HT1080 (cell line): ENCODE results near the gene NEMP1. TPM values are rescaled to one million over a fixed set of nuclear protein-coding genes. Genes with fewer than 3 reads are reported as not detected.
A peak's percentile ranks its signal among the peaks of the same experiment; 100 is the strongest.
"Not testable (repeated sequence)": the region's sequence is repeated elsewhere in the genome, so short reads cannot be mapped to it uniquely, and the experiment has no call there.

Experiments used
- DNase-seq: peaks from one replicate; pipeline ENCODE4 v3.0.0-alpha.2; 2015; ENCODE audit warnings: low read depth
- total RNA-seq: library from RNA; depleted of rRNA; stranded (reverse); fragments of >200 nt; shearing (Covaris generic); gene quantifications from 2 replicates; pipeline ENCODE4 v1.2.3, GENCODE V29; 2014

The NEMP1 gene
- total RNA-seq, 1 experiment from 2014 or later = 23.3 TPM

DNA sequence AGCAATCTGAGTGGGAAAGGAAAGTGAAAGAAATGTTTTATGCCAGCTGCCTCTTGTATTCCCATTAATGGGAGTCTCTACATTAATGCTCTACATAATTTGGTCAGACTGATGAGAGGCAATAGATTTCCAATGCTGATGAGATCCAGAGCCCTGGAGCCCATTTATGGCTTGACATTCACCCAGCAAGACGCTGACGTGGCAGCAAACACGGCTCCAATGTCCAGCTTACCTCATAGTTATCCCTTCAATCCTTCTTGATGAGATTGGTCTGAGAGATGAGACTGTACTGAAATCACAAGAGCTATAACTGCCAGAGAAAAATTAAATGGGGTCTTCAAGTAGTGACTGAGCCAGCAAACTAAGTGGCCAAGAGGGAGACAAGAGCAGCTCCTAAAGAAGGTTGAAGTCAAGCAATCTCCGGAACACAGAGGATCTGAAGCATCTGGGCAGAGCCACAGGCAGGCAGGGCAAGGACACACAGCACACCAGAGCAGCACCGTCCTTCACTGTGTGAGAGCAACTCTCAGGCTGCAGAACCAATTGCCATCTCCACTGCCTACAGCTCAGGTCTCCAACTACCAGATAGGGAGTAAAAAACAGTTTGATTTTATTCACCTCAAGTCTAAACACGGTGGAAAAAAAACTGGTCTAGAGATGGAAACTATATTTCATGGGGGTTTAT, 21.4 kb downstream of the NEMP1 start:
- DNase-seq = no peak

DNA sequence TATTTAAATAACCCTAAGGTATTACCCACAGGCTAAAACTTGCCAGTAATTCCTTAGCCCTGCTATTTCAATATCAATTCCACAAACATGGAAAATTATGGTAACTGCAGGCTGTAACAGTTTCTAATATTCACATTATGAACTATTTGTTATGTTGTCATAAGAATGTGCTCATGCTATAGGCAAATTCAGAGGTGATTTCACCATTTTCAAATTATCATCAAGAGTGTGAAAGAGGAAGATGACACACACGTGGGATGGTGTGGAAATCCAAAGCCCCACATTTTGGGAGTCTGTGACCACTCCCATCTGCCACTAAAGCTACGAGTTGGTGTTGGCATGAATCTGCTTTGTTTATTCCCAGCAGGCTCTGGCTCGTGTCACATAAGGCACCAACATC, 22.8 kb downstream of the NEMP1 start:
- no peak for DNase-seq

DNA sequence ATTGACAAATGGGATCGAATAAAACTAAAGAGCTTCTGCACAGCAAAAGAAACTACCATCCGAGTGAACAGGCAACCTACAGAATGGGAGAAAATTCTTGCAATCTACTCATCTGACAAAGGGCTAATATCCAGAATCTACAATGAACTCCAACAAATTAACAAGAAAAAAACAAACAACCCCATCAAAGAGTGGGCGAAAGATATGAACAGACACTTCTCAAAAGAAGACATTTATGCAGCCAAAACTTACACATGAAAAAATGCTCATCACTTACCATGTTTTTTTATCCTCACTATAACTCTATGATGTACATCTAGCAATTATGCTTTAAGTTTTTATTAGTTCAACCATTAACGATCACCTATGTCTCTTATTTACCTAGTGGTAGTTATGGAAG, 24.7 kb downstream of the NEMP1 start:
- DNase-seq = not testable (repeated sequence)

DNA sequence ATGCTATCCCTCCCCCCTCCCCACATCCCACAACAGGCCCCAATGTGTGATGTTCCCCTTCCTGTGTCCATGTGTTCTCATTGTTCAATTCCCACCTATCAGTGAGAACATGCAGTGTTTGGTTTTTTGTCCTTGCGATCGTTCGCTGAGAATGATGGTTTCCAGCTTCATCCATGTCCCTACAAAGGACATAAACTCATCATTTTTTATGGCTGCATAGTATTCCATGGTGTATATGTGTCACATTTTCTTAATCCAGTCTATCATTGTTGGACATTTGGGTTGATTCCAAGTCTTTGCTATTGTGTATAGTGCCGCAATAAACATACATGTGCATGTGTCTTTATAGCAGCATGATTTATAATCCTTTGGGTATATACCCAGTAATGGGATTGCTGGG, 25.4 kb downstream of the NEMP1 start:
- DNase-seq = not testable (repeated sequence)

DNA sequence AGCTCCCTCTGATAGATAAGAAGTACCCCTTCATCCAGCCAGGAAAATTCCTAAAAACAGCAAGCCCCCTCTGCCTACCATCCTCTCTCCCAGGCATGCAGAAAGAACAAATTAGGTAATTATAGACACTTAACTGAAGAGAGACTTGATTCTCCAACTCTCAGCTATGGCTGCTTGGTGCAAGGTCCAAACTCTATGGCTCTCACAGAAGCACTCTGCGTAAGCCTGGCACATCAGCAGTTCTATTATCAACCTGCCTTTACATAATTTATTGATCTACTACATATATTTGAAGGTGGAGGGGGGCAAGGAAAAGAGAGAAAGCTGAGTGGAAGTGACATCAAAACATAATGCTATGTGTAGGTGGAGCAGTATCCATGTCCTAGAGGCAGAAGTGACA, 27.6 kb downstream of the NEMP1 start:
- DNase-seq = no peak

DNA sequence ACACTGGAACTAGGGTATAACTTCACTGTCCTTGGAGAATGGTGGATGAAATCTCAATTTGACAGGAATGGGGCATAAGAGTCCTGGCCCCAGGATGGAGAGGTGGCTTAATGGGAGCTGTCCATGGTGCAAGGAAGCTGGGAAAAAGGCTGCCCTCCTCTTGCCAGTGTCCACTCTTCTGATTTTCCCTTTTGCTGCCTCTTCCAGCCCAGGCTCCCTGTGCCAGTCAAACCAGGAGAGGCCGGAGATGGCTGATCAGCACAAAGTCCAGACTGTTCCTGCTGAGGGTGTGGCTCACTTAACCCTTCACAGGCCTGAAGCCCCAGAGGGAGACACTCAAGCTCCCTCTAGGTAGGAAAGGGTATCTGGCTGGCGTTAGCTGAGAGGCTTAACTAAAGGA, 28.7 kb downstream of the NEMP1 start, which contains the start of gene MYO1A:
TSS of gene MYO1A (minus strand) at position 240 of the 400 bp plus-strand sequence. CDS start 1,806 bp downstream, outside the sequence.
- no peak for DNase-seq

DNA sequence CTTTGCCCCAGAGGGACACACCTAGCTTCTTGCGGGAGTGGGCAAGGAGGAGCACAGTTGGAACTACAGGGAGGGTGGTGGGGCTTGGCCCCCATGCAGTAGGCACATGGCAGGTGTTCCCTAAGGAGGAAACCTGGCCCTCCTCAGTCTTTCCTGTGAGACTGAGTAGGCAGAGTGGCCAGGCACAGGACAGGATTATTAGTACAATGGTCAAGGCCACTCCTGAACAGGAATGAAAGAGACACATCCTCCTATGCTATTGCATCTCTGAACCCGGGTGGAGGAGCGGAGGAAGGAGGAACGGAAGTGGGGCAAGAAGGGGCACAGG, 29.5 kb downstream of the NEMP1 start:
- no peak for DNase-seq

DNA sequence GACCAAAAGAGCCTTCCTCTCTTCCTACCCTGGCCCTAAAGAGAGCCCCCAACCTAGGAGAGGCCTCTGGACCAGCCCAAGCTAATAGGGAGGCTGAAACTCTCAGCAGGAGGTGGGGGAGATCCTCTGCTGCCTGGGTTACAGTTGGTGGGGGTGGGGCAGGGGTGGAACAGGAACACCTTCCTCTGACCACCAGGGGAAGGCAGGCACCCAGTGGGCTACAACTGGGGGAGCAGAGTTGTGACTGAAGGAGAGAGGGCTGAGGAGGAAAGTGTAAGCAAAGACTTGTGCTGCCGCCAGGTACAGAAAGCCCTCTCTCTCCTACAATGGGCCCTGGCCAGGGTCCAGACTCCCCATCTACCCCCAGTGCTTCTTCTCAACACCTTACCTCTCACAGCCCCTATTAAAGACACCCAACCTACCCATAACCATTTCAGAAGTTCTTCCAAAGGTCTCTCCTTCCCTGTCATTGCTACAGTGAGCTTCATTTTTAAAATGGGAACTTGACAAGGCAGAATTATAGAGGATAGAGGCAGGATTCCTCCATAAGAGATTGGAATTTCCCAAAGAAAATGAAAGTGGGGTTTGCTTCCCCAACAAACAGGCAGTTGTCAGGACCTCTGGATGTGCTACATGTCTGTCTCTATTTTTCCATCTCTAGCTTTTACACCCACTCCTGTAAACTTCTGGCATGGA, 30.0 kb downstream of the NEMP1 start:
- no peak for DNase-seq

DNA sequence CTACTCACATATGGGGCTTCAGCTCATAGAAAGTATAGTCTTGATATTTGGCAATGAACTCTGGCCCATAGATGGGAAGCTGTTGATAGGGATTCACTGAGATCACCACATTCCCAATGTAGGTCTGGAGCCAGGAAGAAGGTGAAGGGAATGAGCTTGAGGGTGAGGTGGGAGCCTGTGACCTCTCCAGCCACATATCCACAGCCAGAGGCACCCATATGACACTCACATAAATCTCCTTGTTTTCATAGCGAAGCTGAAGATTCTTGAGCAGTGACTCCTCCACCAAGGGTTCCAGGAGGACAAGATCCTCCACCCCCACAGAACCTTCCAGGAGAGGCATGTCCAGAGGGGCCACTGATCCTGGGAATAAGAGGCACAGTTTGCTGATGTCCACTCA, 30.6 kb downstream of the NEMP1 start:
- no peak for DNase-seq

DNA sequence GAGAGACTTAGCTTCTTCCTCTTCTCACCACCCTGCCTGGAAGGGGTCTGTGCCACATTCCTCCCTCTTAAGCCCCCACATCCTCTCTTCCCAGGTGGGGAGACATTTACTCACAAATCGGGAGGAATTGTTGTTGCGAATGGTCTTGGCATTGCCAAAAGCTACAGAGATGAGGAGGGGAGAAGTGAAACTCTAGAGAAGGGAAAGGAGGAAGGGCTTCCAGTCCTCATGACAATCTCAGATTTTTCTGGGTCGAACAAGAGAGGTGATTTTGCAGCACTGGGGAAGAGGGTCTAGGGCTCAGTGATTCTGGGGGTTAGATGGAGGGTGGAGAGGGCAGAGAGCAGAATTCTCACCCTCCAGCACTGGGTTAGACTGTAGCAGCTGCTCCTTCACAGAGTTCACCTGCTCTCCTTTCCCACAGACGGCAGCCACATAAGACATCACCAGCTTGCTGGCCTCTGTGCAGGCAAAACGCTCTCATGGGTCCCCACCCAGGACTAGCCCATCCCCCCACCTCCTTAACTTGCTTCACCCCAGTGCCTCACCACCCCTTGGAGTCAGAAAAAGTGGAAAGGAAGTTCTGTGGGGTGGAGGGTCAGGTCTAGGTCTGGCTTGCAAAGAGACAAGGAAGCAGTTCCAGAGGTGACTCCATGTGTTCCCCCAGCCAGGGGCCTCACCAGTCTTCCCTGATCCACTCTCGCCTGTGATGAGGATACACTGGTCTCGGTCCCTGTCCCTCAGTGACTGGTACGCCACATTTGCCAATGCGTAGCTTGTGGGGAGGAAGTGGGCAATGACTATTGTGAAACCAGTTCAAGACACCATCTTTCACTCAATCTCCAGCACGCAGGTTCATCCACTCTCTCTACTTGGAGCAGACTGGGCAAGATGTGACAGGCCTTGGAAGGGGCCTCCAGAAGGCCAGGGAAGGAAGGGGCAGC, 31.4 kb downstream of the NEMP1 start:
- no peak for DNase-seq

DNA sequence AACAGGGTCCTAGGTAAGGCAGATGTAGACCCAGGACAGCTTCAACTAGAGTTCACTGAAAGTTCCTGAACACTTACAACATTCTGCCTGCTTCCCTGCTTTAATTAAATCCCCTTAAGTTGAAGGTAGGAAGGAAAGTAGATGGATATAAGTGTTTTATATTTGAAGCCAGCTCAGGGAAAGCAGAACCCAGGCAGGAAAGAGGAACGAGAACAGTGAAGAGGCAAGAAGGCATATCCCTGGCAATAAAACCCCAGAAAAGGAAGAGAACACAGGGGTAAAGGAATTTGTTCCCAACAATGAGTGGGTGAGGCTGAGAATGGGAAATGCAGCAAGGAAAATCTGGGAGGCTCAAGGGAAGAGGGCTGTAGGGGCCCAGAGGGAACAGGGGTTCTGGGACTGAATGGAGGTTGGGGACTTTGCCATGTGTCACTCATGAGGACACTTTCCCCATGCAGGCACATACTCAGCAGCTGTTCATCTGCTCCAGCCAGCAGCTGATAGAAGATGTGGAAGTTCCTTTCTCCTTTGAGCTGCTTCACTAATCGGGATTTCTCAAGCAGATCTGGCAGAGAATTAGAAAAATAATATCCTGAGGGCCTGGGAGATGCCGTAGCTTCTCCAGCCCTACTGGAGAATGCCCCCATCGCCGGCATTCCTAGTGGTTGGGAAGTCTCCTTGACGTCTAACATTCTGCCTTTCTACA, 32.4 kb downstream of the NEMP1 start:
- no peak for DNase-seq

DNA sequence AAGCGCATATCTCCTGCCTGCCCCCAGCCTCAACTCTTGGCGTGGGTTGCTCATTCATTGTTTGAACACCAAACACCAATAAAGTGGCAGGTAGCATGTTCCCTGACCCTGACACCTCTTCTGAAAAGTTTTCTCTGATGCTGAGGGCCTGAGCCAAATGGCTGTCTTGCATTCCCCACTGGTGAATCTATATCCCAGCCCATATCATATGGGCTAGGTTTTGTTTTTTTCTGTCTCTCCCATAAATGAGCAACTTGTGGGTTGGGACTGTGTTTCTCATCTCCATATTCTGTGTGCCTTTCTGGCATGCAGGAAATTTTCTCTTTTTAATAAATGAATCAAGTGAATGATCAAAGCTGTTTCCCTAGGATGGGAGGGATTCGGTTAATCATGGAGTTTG, 33.7 kb downstream of the NEMP1 start:
- no peak for DNase-seq

DNA sequence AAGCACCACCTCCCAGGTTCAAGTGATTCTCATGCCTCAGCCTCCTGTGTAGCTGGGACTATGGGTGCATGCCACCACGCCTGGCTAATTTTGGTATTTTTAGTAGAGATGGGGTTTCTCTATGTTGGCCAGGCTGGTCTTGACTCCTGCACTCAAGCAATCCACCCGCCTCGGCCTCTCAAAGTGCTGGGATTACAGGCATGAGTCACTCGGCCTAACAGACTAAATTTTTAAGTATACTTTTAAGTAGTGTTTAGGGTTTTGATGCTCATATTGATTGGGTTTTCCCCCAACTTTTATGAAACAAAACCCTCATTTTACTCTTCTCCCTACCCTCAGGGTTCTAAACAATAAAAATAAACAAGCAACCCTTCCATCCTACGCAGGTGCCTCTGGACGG, 34.1 kb downstream of the NEMP1 start:
- DNase-seq = no peak

DNA sequence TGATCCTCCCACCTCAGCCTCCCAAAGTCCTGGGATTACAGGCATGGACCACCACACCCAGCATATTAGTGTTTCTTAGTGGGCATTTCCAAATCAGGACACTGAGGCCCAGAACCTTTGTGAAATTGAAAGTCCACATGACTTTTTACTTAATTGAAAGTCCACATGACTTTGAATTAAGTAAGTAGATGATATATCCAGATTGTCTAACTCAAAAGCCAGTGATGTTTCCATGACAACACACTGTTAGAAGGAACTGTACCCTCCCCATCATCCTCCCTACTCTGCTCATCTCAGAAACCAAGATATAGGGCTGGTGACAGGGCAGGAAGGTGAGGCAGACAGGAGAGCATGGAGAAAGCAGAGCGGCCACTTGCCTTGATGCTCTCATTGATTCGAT, 35.9 kb downstream of the NEMP1 start:
- DNase-seq = no peak

DNA sequence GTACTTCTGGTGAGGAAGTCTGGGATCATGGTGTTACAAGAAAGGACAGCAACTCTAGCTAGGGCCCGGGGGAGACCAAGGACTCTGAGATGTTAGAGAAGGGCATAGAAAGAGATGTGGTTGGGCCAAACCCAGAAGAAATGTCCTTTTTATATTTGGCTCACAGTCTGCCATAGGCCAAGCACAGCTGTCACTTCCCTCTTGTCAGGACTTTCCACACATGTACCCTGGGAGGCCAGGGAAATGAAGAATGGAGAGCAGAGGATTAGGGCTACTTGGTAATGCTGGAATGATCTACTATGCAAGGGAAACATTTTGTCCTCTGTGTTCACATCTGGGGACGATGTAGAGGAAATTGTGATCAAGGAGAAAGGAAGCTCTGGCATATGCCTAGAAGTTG, 37.8 kb downstream of the NEMP1 start:
- no peak for DNase-seq

DNA sequence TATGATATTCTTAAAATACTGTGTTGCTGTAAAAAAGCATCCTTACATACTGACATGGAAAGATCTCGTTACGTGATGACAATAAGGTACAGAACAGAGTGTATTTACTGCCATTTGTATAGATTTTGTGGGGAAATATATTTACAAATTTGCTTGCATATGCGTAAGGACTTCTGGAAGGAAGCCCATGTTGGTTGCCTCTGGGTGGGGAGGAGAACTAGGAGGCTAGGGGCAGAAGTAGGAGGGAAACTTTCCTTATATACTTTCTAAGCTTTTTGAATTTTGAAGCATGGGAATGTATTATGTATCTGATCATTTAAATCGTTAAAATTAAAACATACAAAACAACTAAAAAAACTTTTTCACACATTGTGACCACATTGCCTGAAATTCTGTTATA, 38.4 kb downstream of the NEMP1 start:
- DNase-seq = no peak

DNA sequence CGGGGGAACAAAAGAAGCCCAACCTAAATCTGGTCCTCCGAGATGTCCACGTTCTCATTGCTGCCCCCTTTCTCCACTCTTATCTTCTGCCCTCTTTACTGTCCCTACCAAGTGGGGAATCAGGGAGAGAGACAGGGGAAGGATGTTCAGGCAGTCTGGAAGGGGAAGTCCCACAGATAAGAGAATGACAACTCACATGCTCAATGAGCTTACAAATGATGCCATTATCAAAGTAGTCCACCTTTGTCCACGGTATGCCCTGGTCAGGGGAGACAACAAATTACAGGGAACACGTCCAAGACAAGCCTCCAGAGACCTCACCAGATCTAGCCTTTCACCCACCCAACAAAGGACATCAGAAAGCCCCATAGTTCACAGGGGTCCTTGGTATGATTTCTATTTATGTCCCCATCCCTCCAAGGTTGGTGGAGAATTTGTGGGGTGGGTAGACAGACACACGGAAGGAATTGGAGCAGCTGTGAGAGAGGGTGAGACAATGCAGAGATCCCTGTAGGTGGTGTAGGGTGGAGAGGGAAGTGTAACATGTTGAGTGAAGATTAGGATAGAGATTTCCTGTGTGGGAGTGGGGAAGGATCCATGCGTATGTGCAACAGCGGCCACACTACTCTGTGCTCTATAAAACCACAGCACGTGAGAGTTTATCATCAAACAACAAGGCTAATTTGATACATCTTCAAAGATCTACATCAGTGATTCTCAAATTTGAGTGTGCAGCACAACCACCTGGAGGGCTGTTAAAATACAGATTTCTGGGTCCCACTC, 39.4 kb downstream of the NEMP1 start:
- no peak for DNase-seq

DNA sequence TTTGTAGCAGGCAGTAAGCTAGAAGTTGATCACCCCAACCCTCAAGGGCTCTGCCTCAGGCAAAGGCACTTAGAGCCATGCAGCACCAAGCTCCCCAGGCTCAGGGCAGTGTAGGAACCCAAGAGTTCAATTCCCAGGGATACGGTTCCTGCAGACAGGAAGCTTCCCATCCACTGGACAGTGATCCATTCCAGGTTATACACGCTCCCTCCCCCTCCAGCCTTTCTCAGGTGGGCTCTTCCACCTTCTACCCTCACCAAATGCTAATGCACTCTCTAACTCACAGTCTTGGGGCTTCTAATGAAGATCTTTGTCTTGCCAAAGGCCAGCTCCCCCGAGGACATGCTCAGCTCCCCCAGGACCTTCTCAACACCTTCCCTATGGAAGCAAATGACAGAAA, 41.3 kb downstream of the NEMP1 start:
- no peak for DNase-seq

DNA sequence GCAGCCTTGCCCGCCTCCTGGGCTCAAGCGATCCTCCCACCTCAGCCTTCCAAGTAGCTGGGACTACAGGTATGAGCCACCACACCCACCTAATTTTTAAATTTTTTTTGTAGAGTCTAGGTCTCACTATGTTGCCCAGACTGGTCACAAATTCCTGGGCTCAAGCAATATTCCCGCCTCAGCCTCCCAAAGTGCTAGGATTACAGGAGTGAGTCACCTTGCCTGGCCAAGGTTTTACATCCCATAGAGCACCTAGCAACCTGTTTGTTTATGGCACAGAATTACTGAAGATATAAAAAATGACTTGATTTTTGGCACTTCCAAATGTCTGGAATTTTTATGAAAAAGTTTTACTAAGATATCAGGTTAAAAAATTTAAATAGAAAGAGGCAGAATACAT, 45.2 kb downstream of the NEMP1 start:
- peak; percentile 32 for DNase-seq

DNA sequence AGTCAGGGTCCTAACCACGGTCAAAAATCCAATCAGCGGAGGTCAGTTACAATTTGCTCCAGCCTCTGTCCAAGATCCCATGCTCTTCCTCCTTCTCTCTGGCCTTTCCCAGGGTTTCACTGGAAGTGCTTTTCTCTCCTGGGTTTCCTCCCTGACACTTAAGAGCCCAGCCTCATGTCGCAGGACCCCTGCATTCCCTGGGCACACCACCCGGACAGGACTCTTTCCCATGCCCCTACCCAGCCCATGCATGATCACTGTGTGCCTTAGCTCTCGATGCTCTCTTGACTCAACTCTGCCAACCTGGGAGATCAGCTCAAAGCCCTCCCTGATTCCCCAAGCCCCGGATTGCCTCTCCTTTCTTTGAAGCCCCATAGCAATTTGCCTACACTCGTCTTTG, 46.8 kb downstream of the NEMP1 start:
- DNase-seq = no peak
